ENCODE measurements around the gene IL34.
A peak's percentile ranks its signal among the peaks of the same experiment; 100 is the strongest.

DNA sequence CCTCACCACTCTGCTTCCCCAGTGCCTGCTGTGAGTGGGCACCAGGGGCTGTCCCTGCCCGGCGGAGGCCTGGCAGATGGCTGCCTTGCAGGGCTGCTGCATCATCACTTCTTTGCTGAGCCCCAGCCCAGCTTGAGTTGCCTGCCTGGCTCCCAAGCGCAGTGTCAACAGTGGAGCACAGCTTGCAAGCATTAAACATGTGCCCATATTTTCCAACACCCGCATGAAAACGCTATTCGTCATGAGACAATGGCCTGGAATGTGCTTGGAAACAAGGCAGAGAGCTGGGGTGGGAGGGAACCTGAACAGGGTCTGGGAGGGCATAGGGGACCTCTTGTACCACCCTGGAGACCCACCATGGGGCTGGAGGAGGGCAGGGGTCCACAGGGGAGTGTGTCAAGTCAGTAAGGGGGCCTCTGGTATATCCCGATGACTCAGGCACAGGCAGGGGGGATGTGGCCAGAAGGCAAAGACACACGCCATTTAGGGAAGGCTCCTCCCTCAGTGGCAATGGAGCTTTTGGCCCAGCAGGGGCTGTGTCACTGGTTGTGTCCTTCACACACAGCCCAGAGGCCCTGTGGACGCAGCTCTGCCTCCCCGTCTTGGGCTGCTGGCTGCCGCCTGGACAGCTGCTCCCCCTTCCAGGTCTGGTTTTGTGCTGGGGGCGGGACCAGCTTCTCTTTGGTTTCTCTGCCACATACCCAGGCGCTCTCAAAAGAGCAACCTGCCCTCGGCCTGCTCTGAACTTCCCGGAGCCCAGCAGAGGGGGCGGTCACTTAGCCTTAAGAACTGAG is 56.9 kb downstream of the IL34 start:
- TF ChIP-seq, protein P1, sequence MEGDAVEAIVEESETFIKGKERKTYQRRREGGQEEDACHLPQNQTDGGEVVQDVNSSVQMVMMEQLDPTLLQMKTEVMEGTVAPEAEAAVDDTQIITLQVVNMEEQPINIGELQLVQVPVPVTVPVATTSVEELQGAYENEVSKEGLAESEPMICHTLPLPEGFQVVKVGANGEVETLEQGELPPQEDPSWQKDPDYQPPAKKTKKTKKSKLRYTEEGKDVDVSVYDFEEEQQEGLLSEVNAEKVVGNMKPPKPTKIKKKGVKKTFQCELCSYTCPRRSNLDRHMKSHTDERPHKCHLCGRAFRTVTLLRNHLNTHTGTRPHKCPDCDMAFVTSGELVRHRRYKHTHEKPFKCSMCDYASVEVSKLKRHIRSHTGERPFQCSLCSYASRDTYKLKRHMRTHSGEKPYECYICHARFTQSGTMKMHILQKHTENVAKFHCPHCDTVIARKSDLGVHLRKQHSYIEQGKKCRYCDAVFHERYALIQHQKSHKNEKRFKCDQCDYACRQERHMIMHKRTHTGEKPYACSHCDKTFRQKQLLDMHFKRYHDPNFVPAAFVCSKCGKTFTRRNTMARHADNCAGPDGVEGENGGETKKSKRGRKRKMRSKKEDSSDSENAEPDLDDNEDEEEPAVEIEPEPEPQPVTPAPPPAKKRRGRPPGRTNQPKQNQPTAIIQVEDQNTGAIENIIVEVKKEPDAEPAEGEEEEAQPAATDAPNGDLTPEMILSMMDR (IDR thresholded peaks at IDR 0.05): peak in 2 of 3 donors; percentile 41 to 44
- TF ChIP-seq POLR2A (IDR thresholded peaks at IDR 0.05): no peak
- peak in 1 of 3 donors; percentile 39 for TF ChIP-seq POLR2AphosphoS5 (IDR thresholded peaks at IDR 0.05)
